Choroid plexus epithelial cell (primary cell): ENCODE results near the gene CDH13.

Experiments
- DNase-seq: peaks from one replicate; pipeline ENCODE4 v3.0.0-alpha.2; 2010; ENCODE audit warnings: low read depth
- H3K4me3 ChIP-seq: 2 replicates; pipeline ENCODE4 v1.5.1; 2011; ENCODE audit warnings: low read depth, mild to moderate bottlenecking, control low read depth, low read length, moderate library complexity
- TF ChIP-seq, protein P1 (sequence below): conservative IDR thresholded peaks from 2 replicates; pipeline ENCODE4 v1.5.1; 2011; ENCODE audit warnings: low read depth, mild to moderate bottlenecking, control low read depth, inconsistent platforms, low read length, moderate library complexity

Gene CDH13

DNA sequence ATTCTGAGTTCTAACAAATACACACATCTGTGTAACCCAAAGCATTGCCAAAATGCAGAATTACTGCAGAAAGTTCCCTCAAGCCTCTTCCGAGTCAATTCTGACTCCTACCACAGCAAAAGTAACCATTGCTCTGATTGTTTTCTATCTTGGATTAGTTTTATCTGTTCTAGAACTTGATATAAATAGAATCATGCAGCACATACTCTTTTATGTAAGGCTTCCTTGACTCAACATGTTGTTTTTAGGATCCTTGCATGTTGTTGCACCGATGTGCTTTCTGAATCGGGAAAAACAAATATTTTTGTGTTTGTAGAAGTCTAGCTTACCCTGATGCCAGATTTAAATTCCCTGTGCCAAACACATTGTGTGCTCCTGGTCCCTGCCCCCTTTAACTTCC lies 140.4 kb downstream of the CDH13 start:
- H3K4me3 ChIP-seq = no peak overlapping the region
- TF ChIP-seq, protein P1, sequence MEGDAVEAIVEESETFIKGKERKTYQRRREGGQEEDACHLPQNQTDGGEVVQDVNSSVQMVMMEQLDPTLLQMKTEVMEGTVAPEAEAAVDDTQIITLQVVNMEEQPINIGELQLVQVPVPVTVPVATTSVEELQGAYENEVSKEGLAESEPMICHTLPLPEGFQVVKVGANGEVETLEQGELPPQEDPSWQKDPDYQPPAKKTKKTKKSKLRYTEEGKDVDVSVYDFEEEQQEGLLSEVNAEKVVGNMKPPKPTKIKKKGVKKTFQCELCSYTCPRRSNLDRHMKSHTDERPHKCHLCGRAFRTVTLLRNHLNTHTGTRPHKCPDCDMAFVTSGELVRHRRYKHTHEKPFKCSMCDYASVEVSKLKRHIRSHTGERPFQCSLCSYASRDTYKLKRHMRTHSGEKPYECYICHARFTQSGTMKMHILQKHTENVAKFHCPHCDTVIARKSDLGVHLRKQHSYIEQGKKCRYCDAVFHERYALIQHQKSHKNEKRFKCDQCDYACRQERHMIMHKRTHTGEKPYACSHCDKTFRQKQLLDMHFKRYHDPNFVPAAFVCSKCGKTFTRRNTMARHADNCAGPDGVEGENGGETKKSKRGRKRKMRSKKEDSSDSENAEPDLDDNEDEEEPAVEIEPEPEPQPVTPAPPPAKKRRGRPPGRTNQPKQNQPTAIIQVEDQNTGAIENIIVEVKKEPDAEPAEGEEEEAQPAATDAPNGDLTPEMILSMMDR = no peak
- no peak for DNase-seq

DNA sequence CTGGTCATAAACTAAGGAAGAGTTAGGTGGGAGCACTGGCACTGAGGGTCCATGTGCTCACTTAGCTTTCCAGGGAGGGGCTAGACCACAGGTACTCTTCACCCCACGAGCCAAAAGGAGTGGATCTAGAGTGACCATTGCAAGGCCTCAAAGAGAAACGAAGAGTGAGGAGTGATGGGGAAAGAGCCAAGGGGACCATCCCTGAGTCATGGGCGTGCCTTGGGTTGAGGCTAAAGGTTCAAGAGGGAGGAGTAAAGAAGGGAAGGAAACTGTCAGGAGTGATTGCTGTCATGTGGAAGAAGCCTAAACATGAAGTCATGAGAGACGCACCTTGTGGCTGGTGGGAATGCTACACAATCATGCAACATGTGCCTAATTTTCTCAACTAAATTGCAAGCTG lies 141.0 kb downstream of the CDH13 start:
- TF ChIP-seq, protein P1 = no peak
- H3K4me3 ChIP-seq = no peak overlapping the region
- no peak for DNase-seq

- TF ChIP-seq, protein P1 = no peak
- no peak overlapping the region for H3K4me3 ChIP-seq
- no peak for DNase-seq
Observed at GRCh38 chr16:82769845-82770244, 143.1 kb downstream of the CDH13 start.

DNA sequence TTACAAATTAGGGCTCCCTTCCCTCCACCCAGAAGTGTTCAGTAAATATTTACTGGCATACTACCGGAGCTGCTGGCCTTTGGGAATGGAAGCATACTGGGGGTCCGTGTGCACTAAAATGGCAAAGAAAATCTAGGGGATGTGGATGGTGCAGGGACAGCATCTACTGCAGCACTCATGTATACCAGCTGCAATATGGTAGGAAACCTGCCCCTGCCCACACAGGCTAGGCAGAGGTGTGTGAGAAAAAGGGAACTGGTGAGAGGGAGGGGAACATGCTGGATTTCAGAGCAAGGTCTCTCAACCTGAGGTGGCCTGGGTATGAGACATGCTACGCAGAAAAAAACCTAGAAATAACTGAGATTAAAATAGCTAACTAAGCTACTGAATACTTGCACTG lies 145.4 kb downstream of the CDH13 start:
- no peak overlapping the region for H3K4me3 ChIP-seq
- DNase-seq = no peak
- TF ChIP-seq, protein P1 = no peak

DNA sequence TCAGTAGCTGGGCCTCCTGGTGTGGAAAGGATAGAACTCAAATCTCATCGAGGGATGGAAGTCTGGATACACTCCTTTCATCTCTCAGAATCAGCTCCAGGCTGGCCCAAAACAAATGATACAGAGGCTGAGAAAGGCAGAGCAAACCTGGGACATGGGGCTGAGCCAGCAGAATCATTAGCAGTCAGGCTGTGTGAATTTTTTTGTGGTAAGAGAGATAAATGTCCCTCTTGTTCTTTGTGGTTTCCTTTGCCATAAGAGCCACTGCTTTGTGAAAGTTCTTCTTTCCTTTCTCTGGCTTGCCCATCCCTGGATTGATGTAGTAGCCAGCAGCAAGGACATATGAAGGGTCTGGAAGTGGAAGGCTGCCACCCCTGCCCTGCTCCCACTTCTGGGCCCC lies 146.2 kb downstream of the CDH13 start:
- TF ChIP-seq, protein P1 = no peak
- no peak for DNase-seq
- no peak overlapping the region for H3K4me3 ChIP-seq

- no peak overlapping the region for H3K4me3 ChIP-seq
- TF ChIP-seq, protein P1 = no peak
- DNase-seq = peak; percentile 34
Observed at GRCh38 chr16:82776470-82777146, 149.8 kb downstream of the CDH13 start.

DNA sequence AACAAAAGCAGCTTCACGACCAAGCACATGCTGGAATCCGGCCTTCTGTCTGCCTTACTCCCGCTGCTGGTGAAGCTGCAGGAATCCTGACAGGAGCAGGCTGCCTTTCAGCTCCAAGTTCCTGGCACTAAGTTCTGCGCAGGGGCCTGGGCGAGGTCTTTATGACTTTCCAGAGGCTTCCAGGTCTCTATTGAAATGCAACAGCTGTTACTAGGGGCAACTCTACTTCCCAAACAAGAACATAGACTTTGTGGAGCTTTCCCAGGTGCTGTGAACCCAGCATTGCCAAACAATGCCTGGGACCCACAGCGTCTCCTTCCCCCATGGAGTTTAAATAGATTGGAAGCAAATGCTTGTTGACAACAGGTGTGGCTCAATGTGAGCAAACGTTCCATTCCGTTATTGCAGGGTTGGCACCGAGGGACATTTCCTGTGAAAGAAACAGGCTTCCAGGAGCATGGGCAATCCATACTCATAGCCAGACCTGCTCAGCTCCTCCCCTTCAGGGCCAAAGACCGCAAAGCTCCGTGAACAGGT lies 156.0 kb downstream of the CDH13 start:
- DNase-seq = no peak
- H3K4me3 ChIP-seq = no peak overlapping the region
- TF ChIP-seq, protein P1 = no peak
